GM12801 (cell line): ENCODE results near the gene KRTAP2-3.

Experiments used
- CTCF ChIP-seq: IDR thresholded peaks from one replicate; pipeline ENCODE4 v1.5.1; 2011; ENCODE audit warnings: control low read depth; ENCODE audit not compliant: insufficient read length; ENCODE audit errors: extremely low read depth

KRTAP2-3 gene

GRCh38 chr17:41019415-41019814 is 40.5 kb downstream of the KRTAP2-3 start:
- no peak for TF ChIP-seq CTCF

GRCh38 chr17:41018541-41018940 is 41.4 kb downstream of the KRTAP2-3 start:
- TF ChIP-seq CTCF: no peak

GRCh38 chr17:41016578-41017215 is 43.2 kb downstream of the KRTAP2-3 start:
- TF ChIP-seq CTCF: no peak

GRCh38 chr17:41015454-41015853 is 44.5 kb downstream of the KRTAP2-3 start:
- TF ChIP-seq CTCF: no peak

- no peak for TF ChIP-seq CTCF
Observed at GRCh38 chr17:41013606-41014005, 46.3 kb downstream of the KRTAP2-3 start.

GRCh38 chr17:41013181-41013580 is 46.7 kb downstream of the KRTAP2-3 start:
- TF ChIP-seq CTCF: no peak

GRCh38 chr17:41012326-41013120 is 47.4 kb downstream of the KRTAP2-3 start:
- TF ChIP-seq CTCF: no peak
